HG03439 (cell line): ENCODE data around the gene ZFPM1.

ENCODE experiments used
- ATAC-seq: cut with Tn5 transposase; IDR thresholded peaks from one replicate; pipeline ENCODE4 v1.9.1; 2021; ENCODE audit warnings: mild to moderate bottlenecking, moderate library complexity; ENCODE audit not compliant: unreplicated experiment

ZFPM1 gene

GRCh38 chr16:88417684-88418476, 35.2 kb upstream of the ZFPM1 start:
- no peak for ATAC-seq

GRCh38 chr16:88418869-88419268, 34.2 kb upstream of the ZFPM1 start:
- ATAC-seq, result no peak

- no peak for ATAC-seq
Measured at GRCh38 chr16:88419790-88420189, 33.3 kb upstream of the ZFPM1 start.

- no peak for ATAC-seq
Measured at GRCh38 chr16:88420496-88420895, 32.6 kb upstream of the ZFPM1 start.

GRCh38 chr16:88421301-88421700, 31.8 kb upstream of the ZFPM1 start:
- no peak for ATAC-seq

GRCh38 chr16:88421871-88422433, 31.1 kb upstream of the ZFPM1 start:
- ATAC-seq, result no peak

GRCh38 chr16:88422733-88423447, 30.2 kb upstream of the ZFPM1 start:
- ATAC-seq, result no peak

GRCh38 chr16:88423448-88423850, 29.6 kb upstream of the ZFPM1 start:
- no peak for ATAC-seq

- ATAC-seq, result no peak
Measured at GRCh38 chr16:88424587-88425235, 28.4 kb upstream of the ZFPM1 start.

GRCh38 chr16:88426018-88426417, 27.1 kb upstream of the ZFPM1 start:
- ATAC-seq, result no peak

- ATAC-seq, result no peak
Measured at GRCh38 chr16:88427376-88427775, 25.7 kb upstream of the ZFPM1 start.

- no peak for ATAC-seq
Measured at GRCh38 chr16:88428156-88428555, 24.9 kb upstream of the ZFPM1 start.

GRCh38 chr16:88428616-88429386, 24.3 kb upstream of the ZFPM1 start:
- no peak for ATAC-seq

GRCh38 chr16:88429387-88430184, 23.5 kb upstream of the ZFPM1 start:
- ATAC-seq, result no peak

- no peak for ATAC-seq
Measured at GRCh38 chr16:88430185-88430523, 22.9 kb upstream of the ZFPM1 start.

- ATAC-seq, result no peak
Measured at GRCh38 chr16:88430524-88431446, 22.3 kb upstream of the ZFPM1 start.

GRCh38 chr16:88431651-88432050, 21.4 kb upstream of the ZFPM1 start:
- ATAC-seq, result no peak

GRCh38 chr16:88432174-88432573, 20.9 kb upstream of the ZFPM1 start:
- ATAC-seq, result no peak

- ATAC-seq, result no peak
Measured at GRCh38 chr16:88432753-88433152, 20.3 kb upstream of the ZFPM1 start.
